Gastroesophageal sphincter (tissue), 3 donors: Measurements from ENCODE around the gene SPG7.

Source experiments
- CTCF ChIP-seq, 4 experiments: fragments of 200-600 bp in 2 of 4; fragments of 450-650 bp in 2 of 4; sonication (generic) in 1 of 4; IDR thresholded peaks; one replicate each; pipeline ENCODE4 v1.5.1; 2017 to 2019; ENCODE audit warnings: antibody characterized with exemption in 4 of 4, mild to moderate bottlenecking in 2 of 4, moderate library complexity in 2 of 4
- EP300 ChIP-seq: sonication (generic); formaldehyde crosslinking; IDR thresholded peaks from one replicate; pipeline ENCODE4 v1.6.1; 2017; ENCODE audit warnings: antibody characterized with exemption, mild to moderate bottlenecking
- POLR2AphosphoS5 ChIP-seq: sonication (generic); formaldehyde crosslinking; IDR thresholded peaks from one replicate; pipeline ENCODE4 v1.6.1; 2017; ENCODE audit warnings: antibody characterized with exemption

GRCh38 chr16:89601906-89602272, 93.7 kb downstream of the SPG7 start:
- TF ChIP-seq CTCF (IDR thresholded peaks at IDR 0.05) (no peak), POLR2AphosphoS5 (no peak), EP300 (no peak)
